ENCODE data around the gene ERC1. TPM values are rescaled to one million over a fixed set of nuclear protein-coding genes. Genes with fewer than 3 reads are reported as not detected.

The ERC1 gene
- total and polyA plus RNA-seq, 2 experiments from 2014 or later: 18.4 to 29.7 TPM

- no peaks in the 10 kb centered on the region for H3K27me3 ChIP-seq
- H2AFZ ChIP-seq: no peak overlapping the region
- no peaks in the 10 kb centered on the region for H3K36me3 ChIP-seq (replicated peaks; ENCODE audit: insufficient read depth, low read depth)
- H4K20me1 ChIP-seq (ENCODE audit: insufficient read depth, poor library complexity, severe bottlenecking): no peaks in the 10 kb centered on the region
- 75% methylated on average over 4 of the region's 4 CpGs for WGBS (ENCODE audit: low lambda C conversion rate, missing lambda C conversion rate)
- peaks cover 15% of the 10 kb centered on the region for H3K4me1 ChIP-seq (ENCODE audit: insufficient read depth)
- no peaks in the 10 kb centered on the region for H3K9me3 ChIP-seq (ENCODE audit: low read depth)
- no peaks in the 10 kb centered on the region for H3K79me2 ChIP-seq
- no peak overlapping the region for H3K4me3 ChIP-seq
- H3K4me2 ChIP-seq: no peak overlapping the region
- no peak for DNase-seq (ENCODE audit: low spot score)
- H3K9me2 ChIP-seq (replicated peaks; ENCODE audit: insufficient read depth): no peaks in the 10 kb centered on the region
- TF ChIP-seq EZH2phosphoT487 (IDR thresholded peaks at IDR 0.05; ENCODE audit: low read depth, severe bottlenecking, unreplicated experiment) (no peak), EZH2 (IDR thresholded peaks at IDR 0.05; ENCODE audit: borderline replicate concordance) (no peak), CTCF (IDR thresholded peaks at IDR 0.05; ENCODE audit: poor library complexity) (no peak)
- H3K27ac ChIP-seq: no peak overlapping the region
Observed at GRCh38 chr12:1277905-1278304, 286.9 kb downstream of the ERC1 start.

DNA sequence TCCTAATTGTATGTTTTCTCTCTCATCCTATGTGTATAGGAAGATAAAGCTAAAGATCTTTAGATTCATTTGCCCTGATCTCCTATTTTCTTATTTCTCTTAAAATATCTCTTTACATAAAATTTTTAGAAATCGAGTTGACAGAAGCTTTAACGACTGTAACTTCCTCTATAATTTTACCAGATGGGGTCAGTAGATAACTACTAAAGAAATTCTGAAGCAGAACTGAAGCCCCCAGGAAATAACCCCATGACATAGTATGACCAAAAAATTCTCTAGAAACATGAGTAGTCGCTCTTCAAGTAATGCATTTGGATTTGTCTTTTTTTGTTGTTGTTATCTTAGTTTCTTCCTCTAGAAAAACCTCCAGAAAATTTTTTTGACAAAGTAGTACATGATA lies 288.0 kb downstream of the ERC1 start:
- Histone ChIP-seq H3K9me3 (ENCODE audit: low read depth) (no peaks in the 10 kb centered on the region), H3K36me3 (replicated peaks; ENCODE audit: insufficient read depth, low read depth) (no peaks in the 10 kb centered on the region), H3K9me2 (replicated peaks; ENCODE audit: insufficient read depth) (no peaks in the 10 kb centered on the region), H2AFZ (no peak overlapping the region), H3K4me3 (no peak overlapping the region), H3K27me3 (no peaks in the 10 kb centered on the region), H4K20me1 (ENCODE audit: insufficient read depth, poor library complexity, severe bottlenecking) (no peaks in the 10 kb centered on the region), H3K4me1 (ENCODE audit: insufficient read depth) (peaks cover 21% of the 10 kb centered on the region), H3K79me2 (no peaks in the 10 kb centered on the region), H3K4me2 (no peak overlapping the region), H3K27ac (no peak overlapping the region)
- WGBS (ENCODE audit: low lambda C conversion rate, missing lambda C conversion rate): 55% methylated on average over 3 of the region's 3 CpGs
- no peak for DNase-seq (ENCODE audit: low spot score)
- TF ChIP-seq CTCF (IDR thresholded peaks at IDR 0.05; ENCODE audit: poor library complexity) (peak; percentile 36), EZH2 (IDR thresholded peaks at IDR 0.05; ENCODE audit: borderline replicate concordance) (no peak)

DNA sequence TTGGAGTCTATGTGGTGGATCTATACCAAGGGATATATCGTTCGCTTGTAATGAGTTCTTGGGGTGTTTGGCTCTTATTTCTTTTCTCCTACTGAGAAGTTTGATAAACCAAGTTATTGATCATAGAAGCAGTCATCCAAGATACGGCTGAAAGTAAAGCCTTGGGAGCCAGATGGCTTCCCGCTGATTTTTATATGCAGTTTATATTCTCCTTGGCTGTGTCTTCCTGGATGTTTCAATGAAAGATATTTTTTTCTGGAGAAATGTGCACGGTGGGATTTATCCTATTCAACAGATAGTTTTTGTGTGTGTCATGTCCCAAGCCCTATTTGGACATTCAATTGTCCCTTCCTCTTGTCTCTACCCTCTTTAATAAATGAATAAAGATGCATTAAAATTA lies 289.0 kb downstream of the ERC1 start:
- DNase-seq (ENCODE audit: low spot score): no peak
- no peaks in the 10 kb centered on the region for H4K20me1 ChIP-seq (ENCODE audit: insufficient read depth, poor library complexity, severe bottlenecking)
- WGBS (ENCODE audit: low lambda C conversion rate, missing lambda C conversion rate): 95% methylated on average over 5 of the region's 5 CpGs
- H3K36me3 ChIP-seq (replicated peaks; ENCODE audit: insufficient read depth, low read depth): no peaks in the 10 kb centered on the region
- TF ChIP-seq CTCF (IDR thresholded peaks at IDR 0.05; ENCODE audit: poor library complexity) (no peak), EZH2 (IDR thresholded peaks at IDR 0.05; ENCODE audit: borderline replicate concordance) (no peak), EZH2phosphoT487 (IDR thresholded peaks at IDR 0.05; ENCODE audit: low read depth, severe bottlenecking, unreplicated experiment) (no peak)
- no peak overlapping the region for H3K4me2 ChIP-seq
- no peak overlapping the region for H3K4me3 ChIP-seq
- no peaks in the 10 kb centered on the region for H3K9me2 ChIP-seq (replicated peaks; ENCODE audit: insufficient read depth)
- no peaks in the 10 kb centered on the region for H3K27me3 ChIP-seq
- H3K79me2 ChIP-seq: no peaks in the 10 kb centered on the region
- H3K27ac ChIP-seq: no peak overlapping the region
- H2AFZ ChIP-seq: no peak overlapping the region
- H3K9me3 ChIP-seq (ENCODE audit: low read depth): no peaks in the 10 kb centered on the region
- peaks cover 21% of the 10 kb centered on the region for H3K4me1 ChIP-seq (ENCODE audit: insufficient read depth)

All from hepatocyte (in vitro differentiated cells).